ENCODE measurements around the gene SLC2A3. TPM values are rescaled to one million over a fixed set of nuclear protein-coding genes. Genes with fewer than 3 reads are reported as not detected.

The SLC2A3 gene
- total and polyA plus RNA-seq, 2 of the 13 experiments (the other 11 are each of a cell fraction or from before 2014, with no cell fraction given): 39.3 to 580 TPM

- no peak for TF ChIP-seq JDP2 (CRISPR knock-in tag; IDR thresholded peaks at IDR 0.05; ENCODE audit: borderline replicate concordance)
- no peak for TF ChIP-seq ZNF282 (IDR thresholded peaks at IDR 0.05; ENCODE audit: partially characterized antibody)
- TF ChIP-seq EP300 (IDR thresholded peaks at IDR 0.05; ENCODE audit: low read depth in 2 of 2, low read length in 2 of 2): no peak
- no peak for TF ChIP-seq EP300 (CRISPR knock-in tag; IDR thresholded peaks at IDR 0.05; ENCODE audit: borderline replicate concordance)
- 0 out of 2 replicates have a peak, but pooled peaks have one; percentile 25 for TF ChIP-seq HNF4G (IDR thresholded peaks at IDR 0.05; ENCODE audit: borderline replicate concordance, low read depth, low read length)
- TF ChIP-seq HNF4G (CRISPR knock-in tag; IDR thresholded peaks at IDR 0.05; ENCODE audit: borderline replicate concordance, low read depth): no peak
- no peak for TF ChIP-seq ZNF17 (CRISPR knock-in tag; IDR thresholded peaks at IDR 0.05)
- TF ChIP-seq FOXP1 (IDR thresholded peaks at IDR 0.05): no peak
- no peak for TF ChIP-seq FOXP1 (CRISPR knock-in tag; IDR thresholded peaks at IDR 0.05)
- 0 out of 2 replicates have a peak, but pooled peaks have one; percentile 19 for TF ChIP-seq MIXL1 (CRISPR knock-in tag; IDR thresholded peaks at IDR 0.05)
- no peak for TF ChIP-seq SAFB2 (CRISPR knock-in tag; IDR thresholded peaks at IDR 0.05; ENCODE audit: borderline replicate concordance, low read depth)
- TF ChIP-seq POLR2G (IDR thresholded peaks at IDR 0.05; ENCODE audit: low read depth, low read length): peak; percentile 79
- TF ChIP-seq TCF7L2 (IDR thresholded peaks at IDR 0.05; ENCODE audit: low read depth, low read length): no peak
- no peak for TF ChIP-seq NFATC3 (CRISPR knock-in tag; IDR thresholded peaks at IDR 0.05)
- no peak for TF ChIP-seq KLF6 (CRISPR knock-in tag; IDR thresholded peaks at IDR 0.05)
- no peak for TF ChIP-seq ZZZ3 (CRISPR knock-in tag; IDR thresholded peaks at IDR 0.05; ENCODE audit: borderline replicate concordance)
- no peak for TF ChIP-seq ZNF382 (CRISPR knock-in tag; IDR thresholded peaks at IDR 0.05; ENCODE audit: borderline replicate concordance)
- no peak for TF ChIP-seq ELF1 (CRISPR knock-in tag; IDR thresholded peaks at IDR 0.05)
- TF ChIP-seq ASH2L (IDR thresholded peaks at IDR 0.05; ENCODE audit: insufficient read length, low read depth, low read length): peak; percentile 47
- no peak for TF ChIP-seq RNF219 (CRISPR knock-in tag; IDR thresholded peaks at IDR 0.05)
- TF ChIP-seq CBX2 (IDR thresholded peaks at IDR 0.05; ENCODE audit: low read depth, low read length): no peak
- TF ChIP-seq CBX2 (CRISPR knock-in tag; IDR thresholded peaks at IDR 0.05; ENCODE audit: low read depth): no peak
- TF ChIP-seq, protein P1, sequence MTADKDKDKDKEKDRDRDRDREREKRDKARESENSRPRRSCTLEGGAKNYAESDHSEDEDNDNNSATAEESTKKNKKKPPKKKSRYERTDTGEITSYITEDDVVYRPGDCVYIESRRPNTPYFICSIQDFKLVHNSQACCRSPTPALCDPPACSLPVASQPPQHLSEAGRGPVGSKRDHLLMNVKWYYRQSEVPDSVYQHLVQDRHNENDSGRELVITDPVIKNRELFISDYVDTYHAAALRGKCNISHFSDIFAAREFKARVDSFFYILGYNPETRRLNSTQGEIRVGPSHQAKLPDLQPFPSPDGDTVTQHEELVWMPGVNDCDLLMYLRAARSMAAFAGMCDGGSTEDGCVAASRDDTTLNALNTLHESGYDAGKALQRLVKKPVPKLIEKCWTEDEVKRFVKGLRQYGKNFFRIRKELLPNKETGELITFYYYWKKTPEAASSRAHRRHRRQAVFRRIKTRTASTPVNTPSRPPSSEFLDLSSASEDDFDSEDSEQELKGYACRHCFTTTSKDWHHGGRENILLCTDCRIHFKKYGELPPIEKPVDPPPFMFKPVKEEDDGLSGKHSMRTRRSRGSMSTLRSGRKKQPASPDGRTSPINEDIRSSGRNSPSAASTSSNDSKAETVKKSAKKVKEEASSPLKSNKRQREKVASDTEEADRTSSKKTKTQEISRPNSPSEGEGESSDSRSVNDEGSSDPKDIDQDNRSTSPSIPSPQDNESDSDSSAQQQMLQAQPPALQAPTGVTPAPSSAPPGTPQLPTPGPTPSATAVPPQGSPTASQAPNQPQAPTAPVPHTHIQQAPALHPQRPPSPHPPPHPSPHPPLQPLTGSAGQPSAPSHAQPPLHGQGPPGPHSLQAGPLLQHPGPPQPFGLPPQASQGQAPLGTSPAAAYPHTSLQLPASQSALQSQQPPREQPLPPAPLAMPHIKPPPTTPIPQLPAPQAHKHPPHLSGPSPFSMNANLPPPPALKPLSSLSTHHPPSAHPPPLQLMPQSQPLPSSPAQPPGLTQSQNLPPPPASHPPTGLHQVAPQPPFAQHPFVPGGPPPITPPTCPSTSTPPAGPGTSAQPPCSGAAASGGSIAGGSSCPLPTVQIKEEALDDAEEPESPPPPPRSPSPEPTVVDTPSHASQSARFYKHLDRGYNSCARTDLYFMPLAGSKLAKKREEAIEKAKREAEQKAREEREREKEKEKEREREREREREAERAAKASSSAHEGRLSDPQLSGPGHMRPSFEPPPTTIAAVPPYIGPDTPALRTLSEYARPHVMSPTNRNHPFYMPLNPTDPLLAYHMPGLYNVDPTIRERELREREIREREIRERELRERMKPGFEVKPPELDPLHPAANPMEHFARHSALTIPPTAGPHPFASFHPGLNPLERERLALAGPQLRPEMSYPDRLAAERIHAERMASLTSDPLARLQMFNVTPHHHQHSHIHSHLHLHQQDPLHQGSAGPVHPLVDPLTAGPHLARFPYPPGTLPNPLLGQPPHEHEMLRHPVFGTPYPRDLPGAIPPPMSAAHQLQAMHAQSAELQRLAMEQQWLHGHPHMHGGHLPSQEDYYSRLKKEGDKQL (CRISPR knock-in tag; IDR thresholded peaks at IDR 0.05; ENCODE audit: low read depth): no peak
- no peak for TF ChIP-seq ZFP41 (CRISPR knock-in tag; IDR thresholded peaks at IDR 0.05; ENCODE audit: borderline replicate concordance)
Observed at GRCh38 chr12:7935590-7936581, at the start of gene SLC2A3 (continued).
